ENCODE results near the gene CA10. TPM values are rescaled to one million over a fixed set of nuclear protein-coding genes. Genes with fewer than 3 reads are reported as not detected.

The CA10 gene
- total RNA-seq, 4 donors from 2014 or later = not detected

DNA sequence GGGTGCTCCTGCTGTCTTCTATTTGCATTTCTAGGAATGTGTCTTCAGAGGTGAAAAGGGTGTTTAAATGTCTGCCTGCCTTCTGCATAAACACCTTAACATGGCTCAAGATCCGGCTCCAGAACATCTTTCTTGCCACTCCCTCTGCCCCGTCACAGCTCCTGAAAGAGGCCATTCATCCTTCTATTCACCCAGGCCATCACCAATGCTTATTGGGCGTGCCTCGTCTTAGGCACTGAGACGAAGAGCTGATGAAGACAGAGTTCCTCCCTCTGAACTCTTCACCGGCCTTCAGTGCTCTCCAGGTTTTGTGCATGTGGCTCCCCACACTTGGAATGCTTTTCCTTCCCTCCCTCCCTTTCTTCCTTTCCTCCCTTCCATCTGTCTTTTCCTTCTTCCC is 511.4 kb downstream of the CA10 start:
- TF ChIP-seq, protein P1, sequence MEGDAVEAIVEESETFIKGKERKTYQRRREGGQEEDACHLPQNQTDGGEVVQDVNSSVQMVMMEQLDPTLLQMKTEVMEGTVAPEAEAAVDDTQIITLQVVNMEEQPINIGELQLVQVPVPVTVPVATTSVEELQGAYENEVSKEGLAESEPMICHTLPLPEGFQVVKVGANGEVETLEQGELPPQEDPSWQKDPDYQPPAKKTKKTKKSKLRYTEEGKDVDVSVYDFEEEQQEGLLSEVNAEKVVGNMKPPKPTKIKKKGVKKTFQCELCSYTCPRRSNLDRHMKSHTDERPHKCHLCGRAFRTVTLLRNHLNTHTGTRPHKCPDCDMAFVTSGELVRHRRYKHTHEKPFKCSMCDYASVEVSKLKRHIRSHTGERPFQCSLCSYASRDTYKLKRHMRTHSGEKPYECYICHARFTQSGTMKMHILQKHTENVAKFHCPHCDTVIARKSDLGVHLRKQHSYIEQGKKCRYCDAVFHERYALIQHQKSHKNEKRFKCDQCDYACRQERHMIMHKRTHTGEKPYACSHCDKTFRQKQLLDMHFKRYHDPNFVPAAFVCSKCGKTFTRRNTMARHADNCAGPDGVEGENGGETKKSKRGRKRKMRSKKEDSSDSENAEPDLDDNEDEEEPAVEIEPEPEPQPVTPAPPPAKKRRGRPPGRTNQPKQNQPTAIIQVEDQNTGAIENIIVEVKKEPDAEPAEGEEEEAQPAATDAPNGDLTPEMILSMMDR (IDR thresholded peaks at IDR 0.05) = no peak
- TF ChIP-seq EP300 (IDR thresholded peaks at IDR 0.05) (no peak), POLR2A (IDR thresholded peaks at IDR 0.05) (no peak), POLR2AphosphoS5 (IDR thresholded peaks at IDR 0.05) (no peak)
- Histone ChIP-seq H3K27ac (no peak overlapping the region), H3K9me3 (no peaks in the 10 kb centered on the region), H3K4me1 (no peaks in the 10 kb centered on the region), H3K27me3 (no peaks in the 10 kb centered on the region), H3K4me3 (no peak overlapping the region), H3K36me3 (no peaks in the 10 kb centered on the region)
- WGBS = 54% methylated on average over 6 of the region's 6 CpGs
- DNase-seq (ENCODE audit: low spot score in 2 of 2) = no peak

DNA sequence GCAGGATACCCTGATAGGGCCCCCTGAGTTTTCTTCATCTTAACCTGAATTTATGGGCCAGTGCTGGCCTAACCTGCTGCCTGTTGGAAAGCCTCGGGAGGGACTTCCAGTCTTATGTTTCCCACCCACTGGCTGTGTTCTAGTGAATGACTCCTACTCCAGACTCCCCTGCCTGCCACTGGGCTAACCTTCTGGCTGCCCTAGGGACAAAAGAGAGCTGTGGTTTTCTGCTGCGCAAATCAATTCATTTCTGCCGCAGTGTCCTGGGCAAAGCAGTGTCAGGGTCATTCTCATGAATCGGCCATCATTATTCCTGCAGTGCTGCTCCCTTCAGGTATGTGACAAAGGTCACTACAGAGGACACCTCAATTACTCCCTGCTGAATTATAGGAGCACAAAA is 512.0 kb downstream of the CA10 start:
- Histone ChIP-seq H3K4me1 (no peaks in the 10 kb centered on the region), H3K9me3 (no peaks in the 10 kb centered on the region)
- 82% methylated on average over 4 of the region's 4 CpGs for WGBS

DNA sequence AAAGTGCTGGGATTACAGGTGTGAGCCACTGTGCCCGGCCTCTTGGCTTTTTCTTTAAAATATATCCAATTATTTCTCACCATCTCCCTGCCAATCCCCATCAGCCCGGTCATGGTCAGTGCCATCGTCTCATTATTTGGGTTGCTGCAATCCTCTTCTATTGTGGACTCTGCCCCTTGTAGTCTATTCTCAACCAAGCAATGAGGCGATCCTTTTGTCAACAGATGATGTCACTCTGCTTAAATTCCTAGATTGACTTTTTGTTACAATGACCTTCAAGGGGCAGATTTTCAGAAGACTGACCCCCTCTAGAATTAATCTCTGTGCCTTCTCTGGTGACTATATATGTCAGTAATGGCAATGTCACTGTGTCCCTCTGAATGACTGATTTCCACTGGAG is 513.5 kb downstream of the CA10 start:
- DNase-seq (ENCODE audit: low spot score in 2 of 2) = no peak
- WGBS = 93% methylated on average over 4 of the region's 4 CpGs
- H3K4me3 ChIP-seq = no peak overlapping the region
- TF ChIP-seq, protein P1 (IDR thresholded peaks at IDR 0.05) = no peak
- no peak for TF ChIP-seq POLR2A (IDR thresholded peaks at IDR 0.05)
- no peak for TF ChIP-seq POLR2AphosphoS5 (IDR thresholded peaks at IDR 0.05)
- no peak for TF ChIP-seq EP300 (IDR thresholded peaks at IDR 0.05)
- H3K36me3 ChIP-seq = no peaks in the 10 kb centered on the region
- H3K9me3 ChIP-seq = no peaks in the 10 kb centered on the region
- no peak overlapping the region for H3K27ac ChIP-seq
- no peaks in the 10 kb centered on the region for H3K27me3 ChIP-seq
- no peaks in the 10 kb centered on the region for H3K4me1 ChIP-seq

More for the DNA sequence above, 512.0 kb downstream of the CA10 start:
- Histone ChIP-seq H3K27me3 (no peaks in the 10 kb centered on the region), H3K4me3 (no peak overlapping the region), H3K27ac (no peak overlapping the region), H3K36me3 (no peaks in the 10 kb centered on the region)
- TF ChIP-seq, protein P1 (IDR thresholded peaks at IDR 0.05) = no peak
- TF ChIP-seq EP300 (IDR thresholded peaks at IDR 0.05) (no peak), POLR2A (IDR thresholded peaks at IDR 0.05) (no peak), POLR2AphosphoS5 (IDR thresholded peaks at IDR 0.05) (no peak)
- DNase-seq (ENCODE audit: low spot score in 2 of 2) = no peak

DNA sequence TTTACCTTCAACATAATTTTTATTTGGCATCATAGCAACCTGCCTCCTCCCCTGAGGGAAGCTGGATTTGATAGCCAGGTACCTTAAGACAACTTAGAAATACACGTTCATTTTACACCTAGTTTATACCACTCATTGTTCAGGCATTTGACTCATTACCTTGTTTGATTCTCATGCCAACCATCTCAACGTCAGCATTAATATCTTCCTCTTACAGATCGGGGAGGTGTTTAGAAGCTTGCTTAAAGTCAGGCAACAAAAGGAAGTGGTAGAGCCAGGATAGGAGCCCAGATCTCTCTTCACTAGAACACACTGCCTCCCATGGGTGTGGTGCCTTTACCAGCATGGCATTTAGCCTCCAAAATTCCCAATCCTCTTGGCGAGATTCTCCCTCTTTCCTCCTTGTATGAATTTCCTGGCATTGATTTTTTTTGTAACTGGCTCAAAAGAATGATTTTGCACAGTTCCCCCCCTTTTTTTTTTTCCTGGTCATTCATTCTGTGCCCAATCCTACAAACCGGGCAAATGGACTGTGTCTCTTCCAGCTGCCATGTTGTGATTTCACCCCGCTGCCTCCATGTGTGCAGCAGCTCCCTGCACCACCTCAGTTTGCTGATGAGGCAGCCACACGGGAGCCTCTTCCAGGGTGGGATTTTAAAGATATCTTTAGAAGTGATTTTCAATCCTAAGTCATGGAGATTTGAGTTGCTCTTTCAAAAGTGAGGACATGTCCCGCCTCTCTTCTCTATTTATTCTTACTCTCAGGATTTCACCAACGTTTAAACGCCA is 514.6 kb downstream of the CA10 start:
- H3K27ac ChIP-seq = no peak overlapping the region
- WGBS = 61% methylated on average over 10 of the region's 10 CpGs
- H3K27me3 ChIP-seq = no peaks in the 10 kb centered on the region
- no peak overlapping the region for H3K4me3 ChIP-seq
- no peaks in the 10 kb centered on the region for H3K36me3 ChIP-seq
- H3K4me1 ChIP-seq = no peaks in the 10 kb centered on the region
- DNase-seq (ENCODE audit: low spot score in 2 of 2) = no peak
- no peaks in the 10 kb centered on the region for H3K9me3 ChIP-seq
- TF ChIP-seq, protein P1 (IDR thresholded peaks at IDR 0.05) = no peak
- TF ChIP-seq EP300 (IDR thresholded peaks at IDR 0.05) (no peak), POLR2A (IDR thresholded peaks at IDR 0.05) (no peak), POLR2AphosphoS5 (IDR thresholded peaks at IDR 0.05) (no peak)

DNA sequence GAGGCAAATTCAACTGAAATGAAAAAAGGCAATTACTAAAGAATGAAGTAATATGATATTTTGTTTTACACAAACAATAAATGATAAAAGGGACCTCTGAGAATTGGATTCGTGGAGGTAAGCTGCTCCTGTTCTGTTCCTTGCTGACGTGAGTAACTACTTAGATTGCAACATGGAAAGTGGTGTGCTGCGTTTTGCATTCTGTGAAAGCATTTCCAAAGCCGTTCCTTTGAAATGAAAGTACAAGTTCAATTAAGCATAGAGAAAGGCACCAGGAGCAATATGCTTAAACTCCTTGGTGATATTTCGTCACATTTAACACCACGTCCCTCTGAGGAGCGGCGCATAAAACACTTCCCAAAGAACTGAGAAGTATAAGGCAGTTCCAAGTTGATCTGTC is 516.5 kb downstream of the CA10 start:
- TF ChIP-seq POLR2AphosphoS5 (IDR thresholded peaks at IDR 0.05) (no peak), EP300 (IDR thresholded peaks at IDR 0.05) (no peak), POLR2A (IDR thresholded peaks at IDR 0.05) (no peak)
- TF ChIP-seq, protein P1 (IDR thresholded peaks at IDR 0.05) = no peak
- WGBS = 74% methylated on average over 8 of the region's 8 CpGs
- Histone ChIP-seq H3K27me3 (no peaks in the 10 kb centered on the region), H3K9me3 (no peaks in the 10 kb centered on the region), H3K4me1 (no peaks in the 10 kb centered on the region), H3K4me3 (no peak overlapping the region), H3K27ac (no peak overlapping the region), H3K36me3 (no peaks in the 10 kb centered on the region)
- DNase-seq (ENCODE audit: low spot score in 2 of 2) = no peak
